H9 (cell line): ENCODE measurements around the gene TGM3. TPM values are rescaled to one million over a fixed set of nuclear protein-coding genes. Genes with fewer than 3 reads are reported as not detected.

Experiments used
- DNase-seq: peaks from one replicate; pipeline ENCODE4 v3.0.0-alpha.2; 2017
- H2AFZ ChIP-seq: one replicate; pipeline ENCODE4 v1.6.1; 2013; ENCODE audit warnings: mild to moderate bottlenecking, low read length, control low read depth, moderate library complexity
- H2AK5ac ChIP-seq: 2 replicates; pipeline ENCODE4 v1.6.1; 2013; ENCODE audit warnings: low read length, control low read depth, mixed read lengths; ENCODE audit not compliant: insufficient read length
- H2BK120ac ChIP-seq: one replicate; pipeline ENCODE4 v1.6.1; 2013; ENCODE audit warnings: low read depth, mild to moderate bottlenecking, low read length, control low read depth, inconsistent platforms; ENCODE audit not compliant: poor library complexity, severe bottlenecking
- H2BK12ac ChIP-seq: 2 replicates; pipeline ENCODE4 v1.6.1; 2013; ENCODE audit warnings: low read length, control low read depth, mixed read lengths, low read depth; ENCODE audit not compliant: insufficient read length
- H2BK15ac ChIP-seq: 2 replicates; pipeline ENCODE4 v1.6.1; 2013; ENCODE audit warnings: low read depth, low read length, control low read depth
- H2BK20ac ChIP-seq: one replicate; pipeline ENCODE4 v1.6.1; 2013; ENCODE audit warnings: low read depth, mild to moderate bottlenecking, low read length, control low read depth, inconsistent platforms; ENCODE audit not compliant: poor library complexity, severe bottlenecking
- H2BK5ac ChIP-seq: 2 replicates; pipeline ENCODE4 v1.6.1; 2013; ENCODE audit warnings: low read length, control low read depth, mixed read lengths; ENCODE audit not compliant: insufficient read length
- H3K14ac ChIP-seq: 2 replicates; pipeline ENCODE4 v1.6.1; 2013; ENCODE audit warnings: low read length, control low read depth; ENCODE audit not compliant: insufficient read depth
- H3K18ac ChIP-seq: 2 replicates; pipeline ENCODE4 v1.6.1; 2013; ENCODE audit warnings: low read depth, mild to moderate bottlenecking, mixed read lengths, low read length, control low read depth; ENCODE audit not compliant: insufficient read length
- H3K23ac ChIP-seq: 2 replicates; pipeline ENCODE4 v1.6.1; 2013; ENCODE audit warnings: low read length, control low read depth, mixed read lengths, low read depth; ENCODE audit not compliant: insufficient read length
- H3K23me2 ChIP-seq: 2 replicates; pipeline ENCODE4 v1.6.1; 2013; ENCODE audit warnings: low read depth, mild to moderate bottlenecking, mixed read lengths, low read length, control low read depth; ENCODE audit not compliant: insufficient read length, poor library complexity, severe bottlenecking
- H3K27ac ChIP-seq: 2 replicates; pipeline ENCODE4 v1.5.1; 2013; ENCODE audit warnings: low read length, control low read depth, mixed read lengths, low read depth; ENCODE audit not compliant: insufficient read length
- H3K27me3 ChIP-seq: 2 replicates; pipeline ENCODE4 v1.6.1; 2013; ENCODE audit warnings: low read length, control low read depth, inconsistent platforms; ENCODE audit not compliant: insufficient read depth
- H3K4ac ChIP-seq: 2 replicates; pipeline ENCODE4 v1.6.1; 2013; ENCODE audit warnings: low read depth, mild to moderate bottlenecking, control low read depth, inconsistent platforms, low read length, moderate library complexity
- H3K4me1 ChIP-seq: 2 replicates; pipeline ENCODE4 v1.6.1; 2013; ENCODE audit warnings: low read length, control low read depth, inconsistent platforms; ENCODE audit not compliant: insufficient read depth
- H3K4me2 ChIP-seq: 2 replicates; pipeline ENCODE4 v1.6.1; 2013; ENCODE audit warnings: low read length, control low read depth, mixed read lengths; ENCODE audit not compliant: insufficient read length, insufficient read depth
- H3K56ac ChIP-seq: 2 replicates; pipeline ENCODE4 v1.6.1; 2013; ENCODE audit warnings: low read depth, mild to moderate bottlenecking, mixed read lengths, low read length, control low read depth; ENCODE audit not compliant: insufficient read length
- H3K79me1 ChIP-seq: 2 replicates; pipeline ENCODE4 v1.6.1; 2013; ENCODE audit warnings: low read depth, mild to moderate bottlenecking, moderate library complexity, low read length, control low read depth, inconsistent platforms; ENCODE audit not compliant: insufficient read depth, poor library complexity, severe bottlenecking
- H3K79me2 ChIP-seq: 2 replicates; pipeline ENCODE4 v1.6.1; 2013; ENCODE audit warnings: low read length, control low read depth, inconsistent platforms; ENCODE audit not compliant: insufficient read depth
- H3K9ac ChIP-seq: 2 replicates; pipeline ENCODE4 v1.6.1; 2013; ENCODE audit warnings: low read length, control low read depth, mixed read lengths; ENCODE audit not compliant: insufficient read length; ENCODE audit errors: extremely low read depth
- H3K9me3 ChIP-seq: one replicate; pipeline ENCODE4 v1.6.1; 2013; ENCODE audit warnings: low read depth, low read length, inconsistent platforms; ENCODE audit not compliant: control insufficient read depth
- H3T11ph ChIP-seq: one replicate; pipeline ENCODE4 v1.6.1; 2013; ENCODE audit warnings: mild to moderate bottlenecking, low read length, control low read depth, inconsistent platforms
- H4K20me1 ChIP-seq: one replicate; pipeline ENCODE4 v1.6.1; 2013; ENCODE audit not compliant: control insufficient read depth, insufficient read length, insufficient read depth
- H4K5ac ChIP-seq: 2 replicates; pipeline ENCODE4 v1.6.1; 2013; ENCODE audit warnings: low read depth, mild to moderate bottlenecking, mixed read lengths, low read length, control low read depth; ENCODE audit not compliant: insufficient read length
- H4K8ac ChIP-seq: replicated peaks from 2 replicates; pipeline ENCODE4 v1.6.1; 2013; ENCODE audit warnings: low read length, control low read depth, mixed read lengths, low read depth; ENCODE audit not compliant: insufficient read length
- H4K91ac ChIP-seq: 2 replicates; pipeline ENCODE4 v1.6.1; 2013; ENCODE audit warnings: low read depth, mild to moderate bottlenecking, moderate library complexity, mixed read lengths, low read length, control low read depth; ENCODE audit not compliant: insufficient read length
- H3K27ac Mint-ChIP-seq, 3 experiments: 2 replicates in 2 of 3; 3 replicates in 1 of 3; pipeline ENCODE4 v1.8.0; 2020 to 2021; ENCODE audit warnings: mixed read lengths in 3 of 3, mild to moderate bottlenecking in 1 of 3, moderate library complexity in 1 of 3
- H3K27me3 Mint-ChIP-seq: 2 replicates; pipeline ENCODE4 v1.8.0; 2021; ENCODE audit warnings: low read depth, mild to moderate bottlenecking, moderate library complexity, mixed read lengths
- H3K36me3 Mint-ChIP-seq, 3 experiments: 2 replicates in 2 of 3; 3 replicates in 1 of 3; pipeline ENCODE4 v1.8.0; 2020 to 2021; ENCODE audit warnings: low read depth in 3 of 3, mixed read lengths in 3 of 3; ENCODE audit not compliant: insufficient read depth in 1 of 3
- H3K4me1 Mint-ChIP-seq, 2 experiments: 2 replicates each; pipeline ENCODE4 v1.8.0; 2020; ENCODE audit warnings: mixed read lengths in 2 of 2
- H3K4me3 Mint-ChIP-seq, 2 experiments: 2 replicates in 1 of 2; 3 replicates in 1 of 2; pipeline ENCODE4 v1.8.0; 2020 to 2021; ENCODE audit warnings: mild to moderate bottlenecking in 2 of 2, mixed read lengths in 2 of 2, moderate library complexity in 1 of 2
- H3K9me3 Mint-ChIP-seq, 2 experiments: 2 replicates in 1 of 2; 3 replicates in 1 of 2; pipeline ENCODE4 v1.8.0; 2020; ENCODE audit warnings: mild to moderate bottlenecking in 2 of 2, mixed read lengths in 2 of 2, moderate library complexity in 1 of 2
- CTCF ChIP-seq: fragments of 200-600 bp; sonication (generic); conservative IDR thresholded peaks from 3 replicates; pipeline ENCODE4 v1.8.0; 2021; ENCODE audit warnings: antibody characterized with exemption, mild to moderate bottlenecking
- WGBS: extraction: QIAGEN DNeasy Blood & Tissue Kit; methylation state at CpG from one replicate; pipeline ENCODE4 v1.1.7; 2013; ENCODE audit warnings: missing lambda C conversion rate, low lambda C conversion rate, mixed read lengths; ENCODE audit not compliant: insufficient read length; ENCODE audit errors: extremely low coverage; 5-methylcytosine and 5-hydroxymethylcytosine counted together
- total RNA-seq: library from RNA; stranded (reverse); gene quantifications from 2 replicates; pipeline ENCODE4 v1.2.1, GENCODE V29; 2021

TGM3 gene
- total RNA-seq, 1 experiment from 2014 or later, result not detected

- Histone ChIP-seq H2BK20ac (no peak overlapping the region), H3K23ac (no peak overlapping the region), H4K20me1 (no peaks in the 10 kb centered on the region), H3K9ac (no peak overlapping the region), H3K27me3 (no peaks in the 10 kb centered on the region), H2BK5ac (no peak overlapping the region), H2AK5ac (no peak overlapping the region), H2BK15ac (no peak overlapping the region), H3K27ac (no peak overlapping the region), H4K91ac (no peak overlapping the region), H3K18ac (no peak overlapping the region), H3K23me2 (no peaks in the 10 kb centered on the region), H3K4me2 (no peak overlapping the region), H2BK120ac (no peak overlapping the region), H2BK12ac (no peak overlapping the region), H3K4me1 (no peaks in the 10 kb centered on the region), H3K56ac (no peak overlapping the region), H3K4ac (no peak overlapping the region), H3K14ac (no peak overlapping the region), H2AFZ (no peak overlapping the region), H4K8ac (no peak overlapping the region), H3T11ph (no peak overlapping the region), H3K9me3 (no peaks in the 10 kb centered on the region), H4K5ac (no peak overlapping the region), H3K79me1 (no peaks in the 10 kb centered on the region), H3K79me2 (no peaks in the 10 kb centered on the region)
- Mint-ChIP-seq H3K4me3 (no peak overlapping the region), H3K27me3 (peaks cover 3% of the 10 kb centered on the region; the same call in 1 of the 2 replicates), H3K4me1 (peaks cover 6% of the 10 kb centered on the region in 2 experiments), H3K9me3 (peaks cover 11 to 17% of the 10 kb centered on the region in 2 experiments), H3K27ac (no peak overlapping the region), H3K36me3 (peaks cover 0 to 15% (median 7%) of the 10 kb centered on the region in 3 experiments; a peak in 5 of 7 replicates)
- TF ChIP-seq CTCF, result no peak
- DNase-seq, result no peak
- no CpG with 5 or more reads among the region's 2 CpGs for WGBS
Measured at GRCh38 chr20:2365091-2365490, 69.3 kb downstream of the TGM3 start.
